GM19467 (cell line): ENCODE data around the gene SLC2A9.

Source experiments
- ATAC-seq: cut with Tn5 transposase; IDR thresholded peaks from one replicate; pipeline ENCODE4 v1.9.1; 2021; ENCODE audit warnings: mild to moderate bottlenecking, moderate library complexity; ENCODE audit not compliant: unreplicated experiment

SLC2A9 gene

GRCh38 chr4:9898596-9899305, 122.5 kb downstream of the SLC2A9 start:
- no peak for ATAC-seq

- ATAC-seq: no peak
Observed at GRCh38 chr4:9895333-9895705, 126.0 kb downstream of the SLC2A9 start.

GRCh38 chr4:9894644-9895332, 126.5 kb downstream of the SLC2A9 start:
- no peak for ATAC-seq

- ATAC-seq: no peak
Observed at GRCh38 chr4:9893329-9894108, 127.8 kb downstream of the SLC2A9 start.

GRCh38 chr4:9891740-9892139, 129.6 kb downstream of the SLC2A9 start:
- ATAC-seq: no peak

GRCh38 chr4:9891056-9891455, 130.2 kb downstream of the SLC2A9 start:
- no peak for ATAC-seq

- ATAC-seq: no peak
Observed at GRCh38 chr4:9889306-9889705, 132.0 kb downstream of the SLC2A9 start.

GRCh38 chr4:9885958-9886357, 135.3 kb downstream of the SLC2A9 start:
- no peak for ATAC-seq

- no peak for ATAC-seq
Observed at GRCh38 chr4:9880406-9881197, 140.7 kb downstream of the SLC2A9 start.

GRCh38 chr4:9877123-9877522, 144.2 kb downstream of the SLC2A9 start:
- ATAC-seq: no peak

GRCh38 chr4:9875516-9875915, 145.8 kb downstream of the SLC2A9 start:
- ATAC-seq: no peak

GRCh38 chr4:9874385-9874784, 146.9 kb downstream of the SLC2A9 start:
- ATAC-seq: no peak

- ATAC-seq: no peak
Observed at GRCh38 chr4:9870165-9870790, 151.0 kb downstream of the SLC2A9 start.

GRCh38 chr4:9867751-9868425, 153.4 kb downstream of the SLC2A9 start:
- no peak for ATAC-seq

- no peak for ATAC-seq
Observed at GRCh38 chr4:9866931-9867330, 154.4 kb downstream of the SLC2A9 start.

- no peak for ATAC-seq
Observed at GRCh38 chr4:9861561-9861960, 159.7 kb downstream of the SLC2A9 start.

- ATAC-seq: no peak
Observed at GRCh38 chr4:9859810-9860209, 161.5 kb downstream of the SLC2A9 start.

GRCh38 chr4:9849538-9849920, 171.8 kb downstream of the SLC2A9 start:
- no peak for ATAC-seq

- no peak for ATAC-seq
Observed at GRCh38 chr4:9847968-9848748, 173.1 kb downstream of the SLC2A9 start.
